Measurements from ENCODE around the gene SORBS2. TPM values are rescaled to one million over a fixed set of nuclear protein-coding genes. Genes with fewer than 3 reads are reported as not detected.

Gene SORBS2
- total RNA-seq, 1 donor from 2014 or later, result 43.2 TPM

GRCh38 chr4:185608185-185608584 is 203.8 kb downstream of the SORBS2 start:
- H3K4me3 Mint-ChIP-seq, result no peak overlapping the region
- no peak for DNase-seq (ENCODE audit: extremely low spot score, unreplicated experiment)
- H3K9me3 Mint-ChIP-seq, result no peaks in the 10 kb centered on the region
- H3K27me3 Mint-ChIP-seq, result no peaks in the 10 kb centered on the region
- H3K27ac Mint-ChIP-seq, result no peak overlapping the region
- TF ChIP-seq, protein P1, sequence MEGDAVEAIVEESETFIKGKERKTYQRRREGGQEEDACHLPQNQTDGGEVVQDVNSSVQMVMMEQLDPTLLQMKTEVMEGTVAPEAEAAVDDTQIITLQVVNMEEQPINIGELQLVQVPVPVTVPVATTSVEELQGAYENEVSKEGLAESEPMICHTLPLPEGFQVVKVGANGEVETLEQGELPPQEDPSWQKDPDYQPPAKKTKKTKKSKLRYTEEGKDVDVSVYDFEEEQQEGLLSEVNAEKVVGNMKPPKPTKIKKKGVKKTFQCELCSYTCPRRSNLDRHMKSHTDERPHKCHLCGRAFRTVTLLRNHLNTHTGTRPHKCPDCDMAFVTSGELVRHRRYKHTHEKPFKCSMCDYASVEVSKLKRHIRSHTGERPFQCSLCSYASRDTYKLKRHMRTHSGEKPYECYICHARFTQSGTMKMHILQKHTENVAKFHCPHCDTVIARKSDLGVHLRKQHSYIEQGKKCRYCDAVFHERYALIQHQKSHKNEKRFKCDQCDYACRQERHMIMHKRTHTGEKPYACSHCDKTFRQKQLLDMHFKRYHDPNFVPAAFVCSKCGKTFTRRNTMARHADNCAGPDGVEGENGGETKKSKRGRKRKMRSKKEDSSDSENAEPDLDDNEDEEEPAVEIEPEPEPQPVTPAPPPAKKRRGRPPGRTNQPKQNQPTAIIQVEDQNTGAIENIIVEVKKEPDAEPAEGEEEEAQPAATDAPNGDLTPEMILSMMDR (conservative IDR thresholded peaks at IDR 0.05), result no peak
- no peaks in the 10 kb centered on the region for H3K4me1 Mint-ChIP-seq (ENCODE audit: unreplicated experiment)
- H3K36me3 Mint-ChIP-seq, result no peaks in the 10 kb centered on the region

DNA sequence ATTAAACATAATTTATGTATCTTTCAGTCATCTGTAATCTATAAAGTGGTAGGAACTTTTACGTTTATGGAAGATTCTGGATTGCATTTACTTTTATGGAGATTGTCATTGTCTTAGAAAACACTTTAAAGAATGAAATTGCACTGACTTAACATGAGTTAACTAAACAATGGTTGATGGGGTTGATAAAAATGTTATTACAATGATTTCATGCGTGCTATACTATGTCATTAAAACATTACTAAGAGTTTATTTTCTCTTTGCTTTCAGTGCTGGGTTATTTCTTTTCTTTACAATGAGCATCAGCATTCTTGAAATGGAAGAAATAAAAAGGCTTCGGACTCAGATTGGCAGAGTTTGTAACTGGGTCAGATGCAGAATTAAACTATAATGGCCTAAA is 209.6 kb downstream of the SORBS2 start:
- no peaks in the 10 kb centered on the region for H3K27me3 Mint-ChIP-seq
- DNase-seq (ENCODE audit: extremely low spot score, unreplicated experiment), result no peak
- H3K9me3 Mint-ChIP-seq, result no peaks in the 10 kb centered on the region
- TF ChIP-seq, protein P1 (conservative IDR thresholded peaks at IDR 0.05), result no peak
- H3K4me1 Mint-ChIP-seq (ENCODE audit: unreplicated experiment), result peaks cover 10% of the 10 kb centered on the region
- no peak overlapping the region for H3K4me3 Mint-ChIP-seq
- no peaks in the 10 kb centered on the region for H3K36me3 Mint-ChIP-seq
- H3K27ac Mint-ChIP-seq, result no peak overlapping the region

GRCh38 chr4:185600801-185601434 is 211.1 kb downstream of the SORBS2 start:
- H3K4me1 Mint-ChIP-seq (ENCODE audit: unreplicated experiment), result peaks cover 12% of the 10 kb centered on the region
- DNase-seq (ENCODE audit: extremely low spot score, unreplicated experiment), result no peak
- H3K27me3 Mint-ChIP-seq, result no peaks in the 10 kb centered on the region
- H3K36me3 Mint-ChIP-seq, result no peaks in the 10 kb centered on the region
- H3K27ac Mint-ChIP-seq, result no peak overlapping the region
- TF ChIP-seq, protein P1 (conservative IDR thresholded peaks at IDR 0.05), result no peak
- H3K9me3 Mint-ChIP-seq, result no peaks in the 10 kb centered on the region
- no peak overlapping the region for H3K4me3 Mint-ChIP-seq

DNA sequence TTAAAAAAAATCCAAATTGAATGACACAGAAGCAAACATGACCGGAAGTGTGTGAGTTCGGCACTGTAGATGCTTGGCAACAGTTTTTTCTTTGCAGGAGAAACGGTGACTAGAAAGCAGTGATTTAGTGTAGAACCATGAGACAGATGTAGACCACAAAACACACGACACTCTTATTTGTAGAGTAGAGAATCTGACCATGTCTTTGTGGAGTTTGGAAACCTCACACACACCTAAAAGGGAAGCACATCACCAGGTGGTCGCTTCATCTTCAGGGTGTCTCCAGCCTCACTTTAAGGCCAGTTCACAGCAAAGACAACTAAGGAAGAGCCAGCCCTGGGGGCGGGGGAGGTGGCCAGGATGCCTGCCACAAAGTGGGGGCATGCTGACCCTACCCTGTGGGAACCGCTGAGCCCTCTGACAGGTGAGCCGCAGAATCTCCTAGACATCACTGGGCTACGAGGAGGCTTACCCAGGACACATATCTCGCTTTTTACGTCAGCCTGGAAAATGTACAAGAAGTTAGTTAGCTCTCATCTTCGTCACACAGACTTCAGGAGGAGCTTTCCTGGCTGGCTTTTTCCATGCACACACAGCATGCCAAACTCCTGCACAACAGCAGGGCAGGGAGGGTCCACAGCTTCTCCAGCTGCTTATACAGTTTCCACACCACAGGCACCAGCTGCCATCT is 212.3 kb downstream of the SORBS2 start:
- Mint-ChIP-seq H3K4me3 (no peak overlapping the region), H3K27me3 (no peaks in the 10 kb centered on the region), H3K4me1 (ENCODE audit: unreplicated experiment) (peaks cover 12% of the 10 kb centered on the region), H3K27ac (no peak overlapping the region), H3K36me3 (no peaks in the 10 kb centered on the region), H3K9me3 (no peaks in the 10 kb centered on the region)
- TF ChIP-seq, protein P1 (conservative IDR thresholded peaks at IDR 0.05), result no peak
- DNase-seq (ENCODE audit: extremely low spot score, unreplicated experiment), result no peak

- Mint-ChIP-seq H3K4me3 (no peak overlapping the region), H3K36me3 (no peaks in the 10 kb centered on the region), H3K4me1 (ENCODE audit: unreplicated experiment) (peaks cover 12% of the 10 kb centered on the region), H3K27ac (no peak overlapping the region), H3K9me3 (no peaks in the 10 kb centered on the region), H3K27me3 (no peaks in the 10 kb centered on the region)
- TF ChIP-seq, protein P1 (conservative IDR thresholded peaks at IDR 0.05), result no peak
- no peak for DNase-seq (ENCODE audit: extremely low spot score, unreplicated experiment)
Observed at GRCh38 chr4:185598846-185599552, 213.0 kb downstream of the SORBS2 start.

Data from type B pancreatic cell (in vitro differentiated cells).